HEK293 (cell line): Measurements from ENCODE around the gene C1orf198.

Experiments
- GLIS1 ChIP-seq: fragments of 450-650 bp; formaldehyde crosslinking; IDR thresholded peaks from 2 replicates; pipeline ENCODE4 v1.5.1; 2016; ENCODE audit warnings: missing biosample characterization, missing genetic modification characterization
- OVOL3 ChIP-seq: fragments of 450-650 bp; formaldehyde crosslinking; IDR thresholded peaks from 2 replicates; pipeline ENCODE4 v1.5.1; 2016; ENCODE audit warnings: missing biosample characterization, missing genetic modification characterization
- SP2 ChIP-seq: fragments of 450-650 bp; formaldehyde crosslinking; IDR thresholded peaks from 2 replicates; pipeline ENCODE4 v1.5.1; 2016; ENCODE audit warnings: missing biosample characterization, missing genetic modification characterization
- ZBTB21 ChIP-seq: fragments of 450-650 bp; formaldehyde crosslinking; IDR thresholded peaks from 2 replicates; pipeline ENCODE4 v1.5.1; 2017; ENCODE audit warnings: missing biosample characterization, missing genetic modification characterization
- ZBTB7A ChIP-seq: fragments of 450-650 bp; formaldehyde crosslinking; IDR thresholded peaks from 2 replicates; pipeline ENCODE4 v1.5.1; 2016; ENCODE audit warnings: low read depth, missing biosample characterization, missing genetic modification characterization
- ZBTB8A ChIP-seq: fragments of 450-650 bp; formaldehyde crosslinking; IDR thresholded peaks from 2 replicates; pipeline ENCODE4 v1.5.1; 2016; ENCODE audit warnings: missing biosample characterization, missing genetic modification characterization
- ZFP37 ChIP-seq: fragments of 450-650 bp; formaldehyde crosslinking; IDR thresholded peaks from 2 replicates; pipeline ENCODE4 v1.5.1; 2016; ENCODE audit warnings: missing biosample characterization, missing genetic modification characterization
- ZFP69B ChIP-seq: fragments of 450-650 bp; formaldehyde crosslinking; IDR thresholded peaks from 2 replicates; pipeline ENCODE4 v1.5.1; 2016; ENCODE audit warnings: missing biosample characterization, missing genetic modification characterization
- ZNF10 ChIP-seq: fragments of 450-650 bp; formaldehyde crosslinking; IDR thresholded peaks from 2 replicates; pipeline ENCODE4 v1.5.1; 2017; ENCODE audit warnings: missing biosample characterization, missing genetic modification characterization
- ZNF133 ChIP-seq: fragments of 450-650 bp; formaldehyde crosslinking; IDR thresholded peaks from 2 replicates; pipeline ENCODE4 v1.5.1; 2016; ENCODE audit warnings: missing biosample characterization, missing genetic modification characterization
- ZNF202 ChIP-seq: fragments of 450-650 bp; formaldehyde crosslinking; IDR thresholded peaks from 2 replicates; pipeline ENCODE4 v1.5.1; 2016; ENCODE audit warnings: missing biosample characterization, missing genetic modification characterization, borderline replicate concordance
- ZNF239 ChIP-seq: fragments of 450-650 bp; formaldehyde crosslinking; IDR thresholded peaks from 2 replicates; pipeline ENCODE4 v1.5.1; 2016; ENCODE audit warnings: missing biosample characterization, missing genetic modification characterization
- ZNF248 ChIP-seq: fragments of 450-650 bp; formaldehyde crosslinking; IDR thresholded peaks from 2 replicates; pipeline ENCODE4 v1.5.1; 2017; ENCODE audit warnings: missing biosample characterization, missing genetic modification characterization
- ZNF302 ChIP-seq: fragments of 450-650 bp; formaldehyde crosslinking; IDR thresholded peaks from 2 replicates; pipeline ENCODE4 v1.5.1; 2016; ENCODE audit warnings: missing biosample characterization, missing genetic modification characterization, low read depth
- ZNF311 ChIP-seq: fragments of 450-650 bp; formaldehyde crosslinking; IDR thresholded peaks from 2 replicates; pipeline ENCODE4 v1.5.1; 2017; ENCODE audit warnings: missing biosample characterization, missing genetic modification characterization, borderline replicate concordance
- ZNF366 ChIP-seq: fragments of 450-650 bp; formaldehyde crosslinking; conservative IDR thresholded peaks from 2 replicates; pipeline ENCODE4 v1.5.1; 2016; ENCODE audit warnings: missing biosample characterization, missing genetic modification characterization
- ZNF37A ChIP-seq: fragments of 450-650 bp; IDR thresholded peaks from 2 replicates; pipeline ENCODE4 v1.5.1; 2018; ENCODE audit warnings: missing biosample characterization, missing genetic modification characterization
- ZNF416 ChIP-seq: fragments of 450-650 bp; formaldehyde crosslinking; IDR thresholded peaks from 2 replicates; pipeline ENCODE4 v1.5.1; 2016; ENCODE audit warnings: missing biosample characterization, missing genetic modification characterization
- ZNF423 ChIP-seq: fragments of 450-650 bp; formaldehyde crosslinking; IDR thresholded peaks from 2 replicates; pipeline ENCODE4 v1.5.1; 2016; ENCODE audit warnings: missing biosample characterization, missing genetic modification characterization
- ZNF488 ChIP-seq: fragments of 450-650 bp; formaldehyde crosslinking; IDR thresholded peaks from 2 replicates; pipeline ENCODE4 v1.5.1; 2016; ENCODE audit warnings: missing biosample characterization, missing genetic modification characterization
- ZNF654 ChIP-seq: fragments of 450-650 bp; formaldehyde crosslinking; IDR thresholded peaks from 2 replicates; pipeline ENCODE4 v1.5.1; 2016; ENCODE audit warnings: low read depth, missing biosample characterization, missing genetic modification characterization
- ZNF660 ChIP-seq: fragments of 450-650 bp; IDR thresholded peaks from 2 replicates; pipeline ENCODE4 v1.5.1; 2018; ENCODE audit warnings: missing biosample characterization, mild to moderate bottlenecking, missing genetic modification characterization
- TF ChIP-seq, protein P1 (sequence below): fragments of 450-650 bp; formaldehyde crosslinking; IDR thresholded peaks from 2 replicates; pipeline ENCODE4 v1.5.1; 2016; ENCODE audit warnings: missing biosample characterization, missing genetic modification characterization
- TF ChIP-seq, protein P2 (sequence below): fragments of 450-650 bp; formaldehyde crosslinking; IDR thresholded peaks from 2 replicates; pipeline ENCODE4 v1.5.1; 2016; ENCODE audit warnings: missing biosample characterization, missing genetic modification characterization
- TF ChIP-seq, protein P3 (sequence below): fragments of 450-650 bp; formaldehyde crosslinking; IDR thresholded peaks from 2 replicates; pipeline ENCODE4 v1.5.1; 2017; ENCODE audit warnings: missing biosample characterization, missing genetic modification characterization

The C1orf198 gene

GRCh38 chr1:230868736-230869385 lies 540 bp upstream of the C1orf198 start (continued):
- TF ChIP-seq ZBTB7A (tag by site-specific recombination), result no peak
- peak; percentile 40; the same call in 1 of the 2 replicates for TF ChIP-seq ZFP69B (tag by site-specific recombination)
- TF ChIP-seq ZNF202 (tag by site-specific recombination), result no peak
- TF ChIP-seq SP2, result no peak
- no peak for TF ChIP-seq ZNF366 (tag by site-specific recombination)
- TF ChIP-seq, protein P1, sequence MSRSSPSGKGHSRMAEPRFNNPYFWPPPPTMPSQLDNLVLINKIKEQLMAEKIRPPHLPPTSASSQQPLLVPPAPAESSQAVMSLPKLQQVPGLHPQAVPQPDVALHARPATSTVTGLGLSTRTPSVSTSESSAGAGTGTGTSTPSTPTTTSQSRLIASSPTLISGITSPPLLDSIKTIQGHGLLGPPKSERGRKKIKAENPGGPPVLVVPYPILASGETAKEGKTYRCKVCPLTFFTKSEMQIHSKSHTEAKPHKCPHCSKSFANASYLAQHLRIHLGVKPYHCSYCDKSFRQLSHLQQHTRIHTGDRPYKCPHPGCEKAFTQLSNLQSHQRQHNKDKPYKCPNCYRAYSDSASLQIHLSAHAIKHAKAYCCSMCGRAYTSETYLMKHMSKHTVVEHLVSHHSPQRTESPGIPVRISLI (tag by site-specific recombination), result no peak
- TF ChIP-seq ZNF37A (tag by site-specific recombination), result no peak
- no peak for TF ChIP-seq ZNF311
- TF ChIP-seq GLIS1, result no peak
- TF ChIP-seq ZNF423 (tag by site-specific recombination), result no peak
- no peak for TF ChIP-seq ZNF239 (tag by site-specific recombination)
- no peak for TF ChIP-seq ZNF10
- TF ChIP-seq, protein P2, sequence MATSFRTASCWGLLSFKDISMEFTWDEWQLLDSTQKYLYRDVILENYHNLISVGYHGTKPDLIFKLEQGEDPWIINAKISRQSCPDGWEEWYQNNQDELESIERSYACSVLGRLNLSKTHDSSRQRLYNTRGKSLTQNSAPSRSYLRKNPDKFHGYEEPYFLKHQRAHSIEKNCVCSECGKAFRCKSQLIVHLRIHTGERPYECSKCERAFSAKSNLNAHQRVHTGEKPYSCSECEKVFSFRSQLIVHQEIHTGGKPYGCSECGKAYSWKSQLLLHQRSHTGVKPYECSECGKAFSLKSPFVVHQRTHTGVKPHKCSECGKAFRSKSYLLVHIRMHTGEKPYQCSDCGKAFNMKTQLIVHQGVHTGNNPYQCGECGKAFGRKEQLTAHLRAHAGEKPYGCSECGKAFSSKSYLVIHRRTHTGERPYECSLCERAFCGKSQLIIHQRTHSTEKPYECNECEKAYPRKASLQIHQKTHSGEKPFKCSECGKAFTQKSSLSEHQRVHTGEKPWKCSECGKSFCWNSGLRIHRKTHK (tag by site-specific recombination), result no peak
- 0 out of 2 replicates have a peak, but pooled peaks have one; percentile 51 for TF ChIP-seq ZFP37 (tag by site-specific recombination)
- no peak for TF ChIP-seq OVOL3 (tag by site-specific recombination)
- TF ChIP-seq ZBTB21 (tag by site-specific recombination), result no peak
- no peak for TF ChIP-seq ZNF488 (tag by site-specific recombination)
- TF ChIP-seq ZNF416 (tag by site-specific recombination), result no peak
- no peak; the same call in 1 of the 2 replicates for TF ChIP-seq ZBTB8A
- TF ChIP-seq ZNF660 (tag by site-specific recombination), result no peak
- TF ChIP-seq ZNF302 (tag by site-specific recombination), result no peak
- TF ChIP-seq, protein P3, sequence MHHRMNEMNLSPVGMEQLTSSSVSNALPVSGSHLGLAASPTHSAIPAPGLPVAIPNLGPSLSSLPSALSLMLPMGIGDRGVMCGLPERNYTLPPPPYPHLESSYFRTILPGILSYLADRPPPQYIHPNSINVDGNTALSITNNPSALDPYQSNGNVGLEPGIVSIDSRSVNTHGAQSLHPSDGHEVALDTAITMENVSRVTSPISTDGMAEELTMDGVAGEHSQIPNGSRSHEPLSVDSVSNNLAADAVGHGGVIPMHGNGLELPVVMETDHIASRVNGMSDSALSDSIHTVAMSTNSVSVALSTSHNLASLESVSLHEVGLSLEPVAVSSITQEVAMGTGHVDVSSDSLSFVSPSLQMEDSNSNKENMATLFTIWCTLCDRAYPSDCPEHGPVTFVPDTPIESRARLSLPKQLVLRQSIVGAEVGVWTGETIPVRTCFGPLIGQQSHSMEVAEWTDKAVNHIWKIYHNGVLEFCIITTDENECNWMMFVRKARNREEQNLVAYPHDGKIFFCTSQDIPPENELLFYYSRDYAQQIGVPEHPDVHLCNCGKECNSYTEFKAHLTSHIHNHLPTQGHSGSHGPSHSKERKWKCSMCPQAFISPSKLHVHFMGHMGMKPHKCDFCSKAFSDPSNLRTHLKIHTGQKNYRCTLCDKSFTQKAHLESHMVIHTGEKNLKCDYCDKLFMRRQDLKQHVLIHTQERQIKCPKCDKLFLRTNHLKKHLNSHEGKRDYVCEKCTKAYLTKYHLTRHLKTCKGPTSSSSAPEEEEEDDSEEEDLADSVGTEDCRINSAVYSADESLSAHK (tag by site-specific recombination), result no peak
- no peak for TF ChIP-seq ZNF133
- no peak for TF ChIP-seq ZNF654 (tag by site-specific recombination)
- no peak for TF ChIP-seq ZNF248 (tag by site-specific recombination)
